Fibroblast of lung (primary cell): Measurements from ENCODE around the gene TMEM269. TPM values are rescaled to one million over a fixed set of nuclear protein-coding genes. Genes with fewer than 3 reads are reported as not detected.

ENCODE experiments used
- DNase-seq, 2 donors: peaks; one replicate each; pipeline versions ENCODE4 v3.0.0 to v3.0.0-alpha.2; 2010; ENCODE audit warnings: low read depth in 2 of 2
- H2AFZ ChIP-seq: 2 replicates; pipeline ENCODE4 v1.5.1; 2012; ENCODE audit warnings: low read length, control low read depth, inconsistent platforms
- H3K27ac ChIP-seq: 2 replicates; pipeline ENCODE4 v1.5.1; 2011; ENCODE audit warnings: low read length, control low read depth; ENCODE audit not compliant: insufficient read depth
- H3K27me3 ChIP-seq: 2 replicates; pipeline ENCODE4 v1.5.1; 2011; ENCODE audit warnings: mild to moderate bottlenecking, low read length; ENCODE audit not compliant: control insufficient read depth, insufficient read depth
- H3K36me3 ChIP-seq: 2 replicates; pipeline ENCODE4 v1.5.1; 2011; ENCODE audit warnings: low read length; ENCODE audit not compliant: control insufficient read depth, insufficient read depth
- H3K4me1 ChIP-seq: 2 replicates; pipeline ENCODE4 v1.5.1; 2011; ENCODE audit warnings: low read length; ENCODE audit not compliant: control insufficient read depth, insufficient read depth; ENCODE audit errors: extremely low read depth
- H3K4me2 ChIP-seq: 2 replicates; pipeline ENCODE4 v1.5.1; 2011; ENCODE audit warnings: low read length, control low read depth; ENCODE audit not compliant: insufficient read depth; ENCODE audit errors: extremely low read depth
- H3K4me3 ChIP-seq, 4 experiments: fragments of 200-600 bp in 1 of 4; sonication (generic) in 1 of 4; replicated peaks in 1 of 4; 2 replicates each; pipeline ENCODE4 v1.5.1; 2011 to 2016; ENCODE audit warnings: low read length in 4 of 4, low read depth in 3 of 4, mild to moderate bottlenecking in 3 of 4, control low read depth in 2 of 4, inconsistent platforms in 1 of 4, mixed read lengths in 1 of 4; ENCODE audit not compliant: insufficient read depth in 1 of 4; ENCODE audit errors: control extremely low read depth in 1 of 4
- H3K79me2 ChIP-seq: 2 replicates; pipeline ENCODE4 v1.5.1; 2012; ENCODE audit warnings: mild to moderate bottlenecking, low read length, inconsistent platforms; ENCODE audit not compliant: control insufficient read depth, insufficient read depth
- H3K9ac ChIP-seq: 2 replicates; pipeline ENCODE4 v1.5.1; 2011; ENCODE audit warnings: mild to moderate bottlenecking, low read length, control low read depth; ENCODE audit not compliant: insufficient read depth
- H3K9me3 ChIP-seq: 2 replicates; pipeline ENCODE4 v1.5.1; 2012; ENCODE audit warnings: low read depth, low read length; ENCODE audit not compliant: control insufficient read depth, insufficient read depth
- H4K20me1 ChIP-seq: 2 replicates; pipeline ENCODE4 v1.5.1; 2011; ENCODE audit warnings: low read length; ENCODE audit not compliant: control insufficient read depth, insufficient read depth; ENCODE audit errors: extremely low read depth
- EZH2 ChIP-seq: IDR thresholded peaks from 2 replicates; pipeline ENCODE4 v1.5.1; 2012; ENCODE audit warnings: low read length, control low read depth, mild to moderate bottlenecking; ENCODE audit errors: missing control alignments
- polyA plus RNA-seq, 2 donors: library from polyadenylated mRNA; depleted of rRNA in 1 of 2; stranded (reverse) in 1 of 2; unstranded in 1 of 2; fragments of >200 nt; gene quantifications; 2 replicates each; pipeline ENCODE4 v1.2.1, GENCODE V29; 2011 to 2012; ENCODE audit warnings: missing spikeins in 1 of 2
- total RNA-seq: library from RNA; depleted of rRNA; stranded (reverse); fragments of >200 nt; gene quantifications from 2 replicates; pipeline ENCODE4 v1.2.1, GENCODE V29; 2014
- TF ChIP-seq, protein P1 (sequence below), 2 donors: IDR thresholded peaks in 1 of 2; conservative IDR thresholded peaks in 1 of 2; 1 replicate in 1 of 2; 2 replicates in 1 of 2; pipeline ENCODE4 v1.5.1; 2011 to 2012; ENCODE audit warnings: low read length in 2 of 2, control low read depth in 1 of 2, inconsistent platforms in 1 of 2, low read depth in 1 of 2, mild to moderate bottlenecking in 1 of 2

TMEM269 gene
- total and polyA plus RNA-seq, 2 donors (not counting 1 experiment from before 2014, with no cell fraction given): 0.10 to 0.17 TPM

DNA sequence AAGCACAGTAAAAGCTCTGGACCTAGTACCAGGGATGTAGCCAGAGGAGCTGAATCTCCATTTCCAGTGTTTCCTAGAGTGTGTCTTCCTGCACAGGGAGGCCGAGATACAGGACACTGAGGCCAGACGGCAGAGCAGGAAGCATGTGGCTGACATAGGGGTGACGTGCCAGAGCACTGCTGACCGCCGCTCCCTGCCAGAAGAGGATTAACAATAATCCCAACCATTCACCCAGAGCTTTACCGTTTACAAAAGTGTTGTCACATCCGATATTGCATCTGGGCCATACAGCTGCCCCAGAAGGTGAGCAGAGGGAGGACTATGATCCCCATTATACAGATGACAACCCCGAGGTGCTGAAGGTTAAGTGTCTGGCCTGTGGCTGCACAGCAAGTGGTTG lies 38.9 kb upstream of the TMEM269 start:
- Histone ChIP-seq H3K27ac (no peak overlapping the region), H3K27me3 (no peaks in the 10 kb centered on the region), H3K9ac (no peak overlapping the region), H3K4me3 (no peak overlapping the region), H3K9me3 (no peaks in the 10 kb centered on the region), H3K4me1 (no peaks in the 10 kb centered on the region), H3K36me3 (peaks cover 31% of the 10 kb centered on the region), H3K79me2 (no peaks in the 10 kb centered on the region), H4K20me1 (peaks cover 2% of the 10 kb centered on the region), H3K4me2 (no peak overlapping the region), H2AFZ (no peak overlapping the region)
- DNase-seq: no peak
- TF ChIP-seq, protein P1, sequence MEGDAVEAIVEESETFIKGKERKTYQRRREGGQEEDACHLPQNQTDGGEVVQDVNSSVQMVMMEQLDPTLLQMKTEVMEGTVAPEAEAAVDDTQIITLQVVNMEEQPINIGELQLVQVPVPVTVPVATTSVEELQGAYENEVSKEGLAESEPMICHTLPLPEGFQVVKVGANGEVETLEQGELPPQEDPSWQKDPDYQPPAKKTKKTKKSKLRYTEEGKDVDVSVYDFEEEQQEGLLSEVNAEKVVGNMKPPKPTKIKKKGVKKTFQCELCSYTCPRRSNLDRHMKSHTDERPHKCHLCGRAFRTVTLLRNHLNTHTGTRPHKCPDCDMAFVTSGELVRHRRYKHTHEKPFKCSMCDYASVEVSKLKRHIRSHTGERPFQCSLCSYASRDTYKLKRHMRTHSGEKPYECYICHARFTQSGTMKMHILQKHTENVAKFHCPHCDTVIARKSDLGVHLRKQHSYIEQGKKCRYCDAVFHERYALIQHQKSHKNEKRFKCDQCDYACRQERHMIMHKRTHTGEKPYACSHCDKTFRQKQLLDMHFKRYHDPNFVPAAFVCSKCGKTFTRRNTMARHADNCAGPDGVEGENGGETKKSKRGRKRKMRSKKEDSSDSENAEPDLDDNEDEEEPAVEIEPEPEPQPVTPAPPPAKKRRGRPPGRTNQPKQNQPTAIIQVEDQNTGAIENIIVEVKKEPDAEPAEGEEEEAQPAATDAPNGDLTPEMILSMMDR (conservative IDR thresholded peaks at IDR 0.05 in 1 of 2, IDR thresholded peaks at IDR 0.05 in 1 of 2; ENCODE audit: low read depth in 1 of 2, low read length in 2 of 2): no peak
- no peak for TF ChIP-seq EZH2

DNA sequence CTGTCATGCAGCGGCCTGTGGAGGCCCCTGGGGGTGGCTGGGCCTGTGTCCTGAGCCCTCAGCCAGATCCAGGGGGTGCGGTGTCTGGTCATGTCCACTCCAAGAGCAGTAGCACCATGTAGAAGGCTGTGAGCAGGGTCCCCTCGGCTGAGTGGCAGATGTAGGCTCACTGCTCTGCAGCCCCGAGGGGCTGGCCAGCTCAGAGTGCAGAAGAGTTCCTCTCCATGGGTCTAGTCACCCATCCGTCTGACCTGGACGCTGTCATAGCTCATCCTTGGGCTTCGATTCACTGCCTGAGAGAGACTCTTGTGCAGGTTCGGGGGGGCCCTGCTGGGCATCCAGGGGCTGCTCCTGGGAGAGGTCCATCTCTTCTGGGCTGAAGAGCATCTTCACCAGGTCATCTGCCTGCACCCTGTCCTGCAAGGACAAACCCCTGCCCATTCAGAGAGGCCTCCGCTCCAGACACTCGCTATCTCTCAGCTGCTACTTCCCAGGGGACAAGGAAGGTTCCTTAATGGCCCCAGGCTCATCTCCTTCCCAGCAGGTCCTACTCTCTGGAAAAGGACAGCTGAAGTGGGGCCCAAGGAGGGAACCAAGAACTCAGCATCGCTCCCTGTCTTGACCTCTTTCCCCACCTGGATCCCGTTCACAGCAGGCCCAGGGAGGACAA lies 38.2 kb upstream of the TMEM269 start:
- H3K4me1 ChIP-seq: no peaks in the 10 kb centered on the region
- H2AFZ ChIP-seq: no peak overlapping the region
- no peaks in the 10 kb centered on the region for H3K79me2 ChIP-seq
- DNase-seq: no peak
- H3K9me3 ChIP-seq: no peaks in the 10 kb centered on the region
- no peak overlapping the region for H3K9ac ChIP-seq
- H3K27ac ChIP-seq: no peak overlapping the region
- peaks cover 2% of the 10 kb centered on the region for H4K20me1 ChIP-seq
- no peak overlapping the region for H3K4me2 ChIP-seq
- H3K4me3 ChIP-seq: no peak overlapping the region
- H3K36me3 ChIP-seq: peaks cover 31% of the 10 kb centered on the region
- no peak for TF ChIP-seq EZH2
- no peaks in the 10 kb centered on the region for H3K27me3 ChIP-seq

DNA sequence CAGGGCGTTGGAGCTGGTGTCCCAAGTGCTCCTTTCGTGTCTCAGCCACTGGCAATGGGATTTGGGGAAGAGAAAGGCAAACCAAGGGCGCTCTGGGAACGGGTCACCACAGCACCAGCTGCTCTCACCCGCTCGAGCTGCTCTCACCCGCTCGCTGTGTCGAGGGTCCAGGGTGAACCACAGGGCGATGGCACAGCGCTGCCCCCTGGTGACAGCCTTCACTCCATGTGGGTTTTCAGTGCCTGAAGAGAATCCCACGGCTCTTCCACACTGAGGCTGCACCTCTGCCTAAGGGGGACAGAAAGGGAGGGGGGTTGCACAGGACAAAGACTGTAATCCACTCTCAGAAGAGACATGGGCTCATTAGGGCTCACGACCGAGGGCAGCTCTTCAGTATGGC lies 37.7 kb upstream of the TMEM269 start:
- Histone ChIP-seq H3K36me3 (peaks cover 34% of the 10 kb centered on the region), H3K4me3 (no peak overlapping the region), H3K9me3 (no peaks in the 10 kb centered on the region), H3K27ac (no peak overlapping the region), H3K79me2 (no peaks in the 10 kb centered on the region), H2AFZ (no peak overlapping the region), H3K4me2 (no peak overlapping the region), H4K20me1 (peaks cover 2% of the 10 kb centered on the region), H3K9ac (no peak overlapping the region), H3K4me1 (no peaks in the 10 kb centered on the region), H3K27me3 (no peaks in the 10 kb centered on the region)
- DNase-seq: peak in 1 of 2 donors; percentile 20
- TF ChIP-seq, protein P1 (conservative IDR thresholded peaks at IDR 0.05 in 1 of 2, IDR thresholded peaks at IDR 0.05 in 1 of 2; ENCODE audit: low read depth in 1 of 2, low read length in 2 of 2): peak; percentile 48 to 61
- no peak for TF ChIP-seq EZH2
